ENCODE measurements around the gene SMURF1.

- TF ChIP-seq, protein P1, sequence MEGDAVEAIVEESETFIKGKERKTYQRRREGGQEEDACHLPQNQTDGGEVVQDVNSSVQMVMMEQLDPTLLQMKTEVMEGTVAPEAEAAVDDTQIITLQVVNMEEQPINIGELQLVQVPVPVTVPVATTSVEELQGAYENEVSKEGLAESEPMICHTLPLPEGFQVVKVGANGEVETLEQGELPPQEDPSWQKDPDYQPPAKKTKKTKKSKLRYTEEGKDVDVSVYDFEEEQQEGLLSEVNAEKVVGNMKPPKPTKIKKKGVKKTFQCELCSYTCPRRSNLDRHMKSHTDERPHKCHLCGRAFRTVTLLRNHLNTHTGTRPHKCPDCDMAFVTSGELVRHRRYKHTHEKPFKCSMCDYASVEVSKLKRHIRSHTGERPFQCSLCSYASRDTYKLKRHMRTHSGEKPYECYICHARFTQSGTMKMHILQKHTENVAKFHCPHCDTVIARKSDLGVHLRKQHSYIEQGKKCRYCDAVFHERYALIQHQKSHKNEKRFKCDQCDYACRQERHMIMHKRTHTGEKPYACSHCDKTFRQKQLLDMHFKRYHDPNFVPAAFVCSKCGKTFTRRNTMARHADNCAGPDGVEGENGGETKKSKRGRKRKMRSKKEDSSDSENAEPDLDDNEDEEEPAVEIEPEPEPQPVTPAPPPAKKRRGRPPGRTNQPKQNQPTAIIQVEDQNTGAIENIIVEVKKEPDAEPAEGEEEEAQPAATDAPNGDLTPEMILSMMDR (IDR thresholded peaks at IDR 0.05) = no peak
- TF ChIP-seq POLR2A (IDR thresholded peaks at IDR 0.05) = no peak
Observed at GRCh38 chr7:99016196-99016595, 127.7 kb downstream of the SMURF1 start.

Data from sigmoid colon (tissue), 3 donors.